Measurements from ENCODE around the gene BBC3.
A peak's percentile ranks its signal among the peaks of the same experiment; 100 is the strongest.
"Not testable (repeated sequence)": the region's sequence is repeated elsewhere in the genome, so short reads cannot be mapped to it uniquely, and the experiment has no call there.

Gene BBC3

DNA sequence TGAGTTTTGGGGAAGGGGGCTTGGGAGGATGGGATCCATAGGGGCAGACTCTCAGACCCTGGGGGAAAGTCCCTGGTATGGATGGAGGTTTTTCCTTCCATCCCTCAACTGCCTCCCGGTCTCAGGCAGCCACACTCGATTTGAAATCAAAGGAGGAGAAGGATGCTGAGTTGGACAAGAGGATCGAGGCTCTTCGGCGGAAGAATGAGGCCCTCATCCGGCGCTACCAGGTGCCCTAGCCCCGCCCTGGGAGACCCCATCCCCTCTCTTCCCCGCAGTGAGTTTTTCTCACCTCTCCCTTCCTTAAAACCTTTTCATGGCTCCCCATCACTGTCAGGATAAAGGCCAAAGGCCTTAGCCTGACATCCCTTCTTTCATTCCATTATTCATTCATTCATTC, 27.4 kb upstream of the BBC3 start:
- DNase-seq (ENCODE audit: low read depth in 2 of 2), result no peak

DNA sequence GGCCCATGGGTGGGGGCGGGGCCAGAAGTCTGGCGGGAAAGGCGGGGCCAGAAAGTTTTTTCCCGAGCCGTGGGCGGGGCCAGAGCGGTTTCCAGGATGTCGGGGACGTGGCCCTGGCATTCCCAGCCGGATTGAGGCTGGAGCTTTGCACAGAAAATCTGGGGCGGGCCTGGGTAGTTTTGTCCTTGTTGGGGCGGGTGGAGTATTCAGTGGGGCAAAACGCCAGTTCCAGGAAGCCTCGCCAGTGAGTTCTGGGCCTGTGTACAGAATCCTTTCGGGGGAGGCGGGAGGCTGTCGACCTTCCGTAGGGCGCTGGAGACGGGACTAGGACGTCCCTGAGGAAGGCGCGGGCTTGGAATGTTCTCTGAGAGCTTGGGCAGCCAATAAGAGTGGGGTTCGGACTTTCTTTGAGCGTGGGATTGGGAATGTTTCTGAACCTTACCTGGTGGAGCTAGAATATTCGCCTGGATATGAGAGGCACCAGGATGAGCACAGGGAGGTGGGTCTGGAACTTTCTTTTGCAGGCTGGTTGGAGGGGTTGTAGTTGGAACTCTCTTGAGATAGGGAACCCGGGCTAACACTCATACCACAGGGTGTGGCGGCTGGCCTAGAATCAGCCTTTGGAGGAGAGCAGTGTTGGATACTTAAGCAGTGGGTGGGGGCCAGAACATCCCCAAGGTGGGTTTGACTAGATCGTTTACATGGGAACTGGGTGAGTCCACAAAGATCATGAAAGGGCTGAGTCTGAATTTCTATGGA, 26.6 kb upstream of the BBC3 start:
- no peak for DNase-seq (ENCODE audit: low read depth in 2 of 2)

DNA sequence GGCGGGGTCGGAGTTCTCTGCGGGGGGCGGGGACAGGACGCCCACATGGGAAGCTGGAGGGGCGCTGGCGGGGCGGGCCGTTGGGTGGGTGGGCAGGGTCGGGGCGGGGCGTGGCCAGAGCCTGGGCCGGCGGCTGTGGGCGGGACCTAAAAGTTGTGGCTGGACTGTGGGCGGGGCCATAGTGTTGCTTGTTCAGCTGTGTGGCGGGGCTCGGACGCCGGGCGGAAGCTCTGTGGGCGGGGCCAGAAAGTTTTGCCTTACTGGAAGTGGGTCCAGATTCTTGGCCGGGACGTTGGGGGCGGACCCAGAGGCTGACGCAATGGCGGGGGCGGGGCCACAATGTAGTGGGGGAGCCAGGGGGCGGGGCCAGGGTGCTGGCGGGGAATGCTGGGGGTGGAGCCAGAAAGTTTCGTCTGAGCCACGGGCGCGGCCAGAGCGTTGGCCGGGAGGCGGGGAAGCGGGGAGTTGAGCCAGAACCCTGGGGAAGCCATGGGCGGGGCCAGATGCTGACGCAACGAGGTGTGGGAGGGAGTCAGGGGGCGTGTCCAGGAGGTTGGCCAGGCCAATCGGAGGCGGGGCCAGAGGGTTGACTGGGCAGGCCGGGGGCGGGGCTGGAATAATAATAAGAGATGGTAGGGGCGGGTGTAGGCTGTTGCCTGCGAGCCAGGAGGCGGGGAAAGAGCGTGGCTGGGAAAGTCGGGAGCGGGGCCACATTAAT, 25.9 kb upstream of the BBC3 start:
- peak; percentile 98 to 99 for DNase-seq (ENCODE audit: low read depth in 2 of 2)

DNA sequence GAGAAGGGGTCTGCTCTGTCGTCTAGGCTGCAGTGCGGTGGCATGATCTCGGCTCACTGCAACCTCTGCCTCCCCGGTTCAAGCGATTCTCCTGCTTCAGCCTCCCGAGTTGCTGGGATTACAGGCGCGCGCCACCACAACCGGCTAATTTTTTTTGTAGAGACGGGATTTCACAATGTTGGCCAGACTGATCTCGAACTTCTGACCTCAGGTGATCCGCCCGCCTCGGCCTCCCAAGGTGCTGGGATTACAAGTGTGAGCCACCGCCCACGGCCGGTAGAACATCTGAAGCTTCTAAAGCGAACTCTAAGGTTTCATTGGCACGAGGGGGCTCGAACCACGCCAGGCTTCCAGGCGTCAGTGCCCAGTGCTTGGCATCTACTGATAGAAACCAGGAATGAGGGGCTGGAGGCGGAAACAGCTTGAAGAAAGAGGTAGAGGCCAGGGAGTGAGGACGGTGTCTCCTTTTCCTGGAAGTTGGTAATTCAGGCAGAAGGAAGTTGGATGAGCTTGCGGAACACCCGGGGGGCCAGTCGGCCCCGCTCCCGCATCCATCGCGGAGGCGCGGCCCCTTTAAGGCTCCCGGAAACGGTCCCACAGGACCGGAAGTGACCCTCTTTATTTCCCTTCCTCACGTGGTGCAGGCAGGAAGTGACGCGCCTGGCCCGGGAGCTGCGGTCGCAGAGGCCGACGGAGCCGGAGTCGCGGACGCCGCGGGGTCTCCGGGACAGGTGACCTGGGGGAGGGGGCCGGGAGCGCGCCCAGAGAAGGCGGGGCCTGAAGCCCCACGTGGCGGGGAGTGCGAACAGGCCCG, 25.1 kb upstream of the BBC3 start, which contains the start of gene CCDC9:
Gene CCDC9, plus strand, starts transcription at position 647 of the 814 bp plus-strand sequence. CDS start 1,876 bp downstream, outside the sequence.
- peak; percentile 71 to 85 for DNase-seq (ENCODE audit: low read depth in 2 of 2)

DNA sequence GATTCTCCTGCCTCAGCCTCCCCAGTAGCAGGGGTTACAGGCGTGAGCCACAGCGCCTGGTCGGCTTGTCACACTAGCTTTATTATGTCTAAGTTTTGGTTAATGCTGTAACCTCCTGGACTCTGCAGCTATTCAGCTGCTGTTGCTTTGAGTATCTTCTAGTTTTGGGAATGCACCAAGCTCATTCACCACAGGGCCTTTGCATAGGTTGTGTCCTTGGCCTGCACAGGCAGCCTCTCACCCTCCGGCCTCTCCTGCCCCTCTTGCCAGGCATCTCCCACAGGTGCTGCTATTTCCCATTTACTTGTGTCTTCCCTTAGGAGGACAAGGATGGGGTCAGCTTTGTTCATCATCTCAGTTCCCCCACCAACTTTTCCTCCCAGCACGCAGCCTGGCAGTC, 23.0 kb upstream of the BBC3 start:
- no peak for DNase-seq (ENCODE audit: low read depth in 2 of 2)

DNA sequence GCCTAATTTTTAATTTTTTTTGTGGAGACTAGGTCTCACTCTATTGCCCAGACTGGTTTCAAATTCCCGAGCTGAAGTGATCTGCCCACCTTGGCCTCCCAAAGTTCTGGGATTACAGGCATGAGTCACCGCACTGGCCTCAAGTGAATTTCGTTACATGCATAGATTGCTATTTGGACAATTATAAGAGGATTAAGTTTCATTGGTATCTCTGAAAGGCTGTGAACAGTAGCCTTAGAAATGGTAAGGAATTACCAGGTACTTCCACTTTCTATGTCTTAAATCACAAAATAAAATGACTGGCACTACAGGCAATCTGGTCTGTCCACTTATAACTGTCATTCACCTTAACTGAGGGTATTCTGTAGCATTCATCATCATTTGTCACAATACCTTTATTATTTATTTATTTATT, 22.5 kb upstream of the BBC3 start:
- no peak for DNase-seq (ENCODE audit: low read depth in 2 of 2)

DNA sequence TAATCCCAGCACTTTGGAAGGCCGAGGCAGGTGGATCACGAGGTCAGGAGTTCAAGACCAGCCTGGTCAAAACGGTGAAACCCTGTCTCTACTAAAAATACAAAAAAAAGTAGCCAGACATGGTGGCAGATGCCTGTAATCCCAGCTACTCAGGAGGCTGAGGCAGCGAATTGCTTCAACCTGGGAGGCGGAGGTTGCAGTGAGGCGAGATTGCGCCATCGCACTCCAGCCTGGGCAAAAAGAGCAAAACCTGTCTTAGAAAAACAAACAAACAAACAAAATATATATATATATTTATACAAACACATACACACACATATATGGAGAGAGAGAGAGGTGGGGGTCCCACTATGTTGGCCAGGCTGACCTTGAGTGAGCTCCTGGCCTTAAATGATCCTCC, 22.0 kb upstream of the BBC3 start:
- not testable (repeated sequence) for DNase-seq (ENCODE audit: low read depth in 2 of 2)

DNA sequence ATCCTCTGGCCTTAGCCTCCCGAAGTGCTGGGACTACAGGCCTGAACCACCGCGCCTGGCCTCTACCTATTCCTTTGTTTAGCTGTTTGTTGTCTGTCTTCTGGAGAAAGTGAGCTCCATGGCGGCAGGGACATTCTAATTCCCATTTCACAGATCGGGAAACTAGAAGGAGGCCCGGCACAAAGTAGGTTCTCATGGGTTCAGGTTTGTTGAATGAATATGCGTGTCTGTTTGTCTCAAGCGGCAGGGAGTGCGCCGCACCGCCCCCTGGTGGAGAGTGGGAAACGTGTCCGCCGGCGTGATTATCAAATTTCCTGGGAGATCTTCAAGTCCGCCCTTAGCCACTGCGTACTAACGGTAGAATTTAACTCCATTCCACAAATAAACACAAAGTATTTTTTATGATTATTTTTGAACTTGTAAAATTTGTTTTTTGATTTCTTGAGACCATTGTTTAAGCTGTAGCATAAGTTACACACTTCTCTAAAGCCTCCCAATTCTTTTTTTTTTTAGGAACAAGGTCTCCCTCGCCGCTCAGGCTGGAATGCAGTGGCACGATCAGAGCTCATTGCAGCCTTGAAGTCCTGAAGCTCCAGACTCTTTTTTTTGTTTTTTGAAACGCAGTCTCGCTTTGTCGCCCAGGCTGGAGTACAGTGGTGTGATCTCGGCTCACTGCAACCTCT, 16.4 kb upstream of the BBC3 start:
- DNase-seq (ENCODE audit: low read depth in 2 of 2), result peak; percentile 47 to 69

DNA sequence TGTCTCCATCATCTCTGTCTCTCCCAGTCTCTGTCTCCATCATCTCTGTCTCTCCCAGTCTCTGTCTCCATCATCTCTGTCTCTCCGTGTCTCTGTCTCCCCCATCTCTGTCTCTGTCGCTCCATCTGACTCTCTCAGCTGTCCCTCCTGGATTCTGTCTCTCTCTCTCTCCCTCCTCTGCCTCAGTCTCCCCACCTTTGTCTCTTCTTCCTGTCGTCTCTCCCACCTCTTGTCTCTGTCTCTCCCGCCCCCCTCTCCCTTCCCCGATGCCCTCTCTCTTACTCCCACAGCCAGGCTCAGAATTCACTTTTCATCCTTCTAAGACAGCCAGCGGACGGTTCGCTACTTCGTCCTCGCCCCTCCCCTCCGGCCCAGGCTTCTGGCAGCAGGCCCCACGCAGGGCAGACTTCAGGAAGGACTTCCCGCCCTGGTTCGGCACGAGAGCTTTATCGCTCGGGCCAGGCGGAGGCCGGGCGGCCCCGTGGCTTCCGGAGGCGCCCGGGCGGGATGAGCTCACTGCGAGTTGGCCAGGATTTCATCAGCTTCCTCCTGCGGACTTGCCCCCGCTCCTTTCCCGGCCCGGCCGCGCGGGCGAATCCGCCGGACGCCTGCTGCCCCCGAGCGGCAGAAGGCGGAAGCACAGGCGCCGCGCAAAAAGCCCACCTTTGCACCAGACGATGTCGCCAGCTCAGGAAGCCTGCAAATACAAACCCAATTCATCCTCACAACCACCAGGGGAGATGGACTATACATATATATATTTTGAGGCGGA, 13.0 kb upstream of the BBC3 start:
- DNase-seq (ENCODE audit: low read depth in 2 of 2), result peak; percentile 76 to 83

DNA sequence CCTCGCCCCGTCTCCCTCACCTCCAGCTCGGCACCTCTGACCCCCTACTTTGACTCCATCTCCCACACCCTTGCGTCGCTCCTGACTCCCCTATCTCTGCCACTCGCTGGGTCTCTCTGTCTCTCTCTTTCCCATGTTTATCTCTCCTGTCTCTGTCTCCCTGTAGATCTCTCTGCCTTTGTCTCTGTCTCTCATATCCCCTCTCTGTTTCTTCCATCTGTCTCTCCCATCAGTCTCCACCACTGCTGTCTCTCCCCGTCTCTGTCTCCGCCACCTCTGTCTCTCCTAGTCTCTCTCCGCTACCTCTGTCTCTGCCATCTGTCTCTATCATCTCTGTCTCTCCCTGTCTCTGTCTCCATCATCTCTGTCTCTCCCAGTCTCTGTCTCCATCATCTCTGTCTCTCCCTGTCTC, 12.4 kb upstream of the BBC3 start:
- DNase-seq (ENCODE audit: low read depth in 2 of 2), result no peak

DNA sequence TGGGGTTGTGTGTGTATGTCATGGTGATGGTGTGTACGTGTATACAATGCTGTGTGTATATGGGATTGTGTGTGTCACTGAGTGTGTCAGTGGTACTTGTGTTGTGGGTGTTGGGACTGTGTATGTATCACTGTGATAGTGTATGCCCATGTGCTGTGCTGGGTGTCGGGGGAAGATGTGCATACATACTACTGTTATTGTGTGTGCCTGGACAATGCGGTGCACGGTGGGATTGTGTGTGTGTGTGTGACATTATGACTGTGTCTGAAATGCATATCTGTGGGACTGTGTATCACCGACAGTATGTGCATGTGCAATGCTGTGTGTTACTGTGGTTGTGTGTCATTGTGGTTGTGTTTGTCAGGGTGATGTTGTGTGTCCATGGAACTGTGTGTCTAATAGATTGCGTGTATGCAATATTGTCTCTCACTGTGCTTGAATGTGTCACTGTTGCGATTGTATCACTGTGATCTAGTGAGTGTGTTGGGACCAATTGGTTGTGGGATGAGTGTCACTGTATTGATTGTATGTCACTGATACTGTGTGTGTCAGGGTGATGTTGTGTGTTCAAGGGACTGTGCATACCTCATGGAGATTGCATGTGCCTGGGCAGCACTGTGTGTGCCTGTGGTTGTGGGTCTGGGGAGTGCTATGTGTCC, 11.0 kb upstream of the BBC3 start:
- DNase-seq (ENCODE audit: low read depth in 2 of 2), result no peak

DNA sequence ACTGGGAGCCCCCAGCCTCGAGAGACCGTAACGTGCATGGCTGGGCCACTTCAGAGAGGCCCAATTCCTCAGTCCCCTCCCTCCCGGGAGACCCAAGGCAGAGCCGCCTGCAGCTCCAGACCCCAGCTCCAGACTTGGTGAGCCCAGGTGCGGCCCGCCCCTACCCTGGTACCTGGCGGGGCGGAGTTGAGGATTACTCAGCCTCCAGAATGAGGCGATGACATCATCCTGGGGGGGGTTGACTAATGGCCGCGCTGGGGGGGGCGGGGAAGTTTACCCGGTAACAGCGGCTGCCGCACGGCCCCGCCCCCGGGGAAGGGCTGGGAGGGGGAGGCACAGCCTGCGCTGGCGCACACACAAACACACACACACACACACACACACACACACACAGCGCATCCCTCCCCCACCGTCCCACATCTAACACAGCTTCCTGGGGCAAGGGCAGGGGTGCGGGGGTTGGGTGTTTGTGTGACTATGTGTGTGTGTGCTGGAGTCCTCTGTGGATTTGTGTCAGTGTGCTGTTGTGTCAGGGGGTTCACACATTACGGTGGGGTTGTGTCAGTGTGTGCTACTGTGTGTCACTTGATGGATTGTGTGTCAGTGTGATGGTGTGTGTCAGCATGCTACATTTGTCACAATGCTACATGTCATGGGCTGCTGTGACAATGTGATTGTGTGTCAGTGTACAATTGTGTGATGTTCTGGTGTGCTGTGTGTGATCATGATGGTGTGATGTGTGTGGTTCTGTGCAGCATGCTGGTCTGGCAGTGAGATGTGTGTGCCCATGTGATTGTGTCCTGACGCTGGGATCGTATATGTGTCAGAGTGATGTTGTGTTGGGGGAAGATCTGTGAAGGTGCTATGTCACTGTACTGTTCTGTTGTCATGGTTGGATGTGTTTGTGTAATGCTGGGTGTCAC, 10.3 kb upstream of the BBC3 start:
- peak; percentile 61 to 72 for DNase-seq (ENCODE audit: low read depth in 2 of 2)

DNA sequence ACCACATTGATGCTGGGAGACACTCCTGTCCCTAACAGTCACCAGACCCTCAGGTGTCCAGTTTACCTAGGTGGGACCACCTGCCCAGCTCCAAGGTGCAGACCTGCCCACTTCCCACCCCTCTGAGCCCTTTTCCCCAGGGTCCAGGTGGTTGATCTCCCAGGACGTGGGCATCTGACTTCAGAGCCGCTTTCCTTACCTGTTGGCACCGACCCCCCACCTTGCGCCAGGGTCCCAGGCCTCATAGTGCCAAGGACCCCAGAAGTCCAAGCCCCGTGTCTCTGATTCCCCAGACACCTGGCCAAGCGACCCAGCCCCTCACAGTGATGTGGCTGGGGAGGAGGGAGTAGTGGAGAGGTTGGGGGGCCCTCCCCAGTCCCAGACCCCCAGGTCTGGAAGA, 9.6 kb upstream of the BBC3 start:
- no peak for DNase-seq (ENCODE audit: low read depth in 2 of 2)

DNA sequence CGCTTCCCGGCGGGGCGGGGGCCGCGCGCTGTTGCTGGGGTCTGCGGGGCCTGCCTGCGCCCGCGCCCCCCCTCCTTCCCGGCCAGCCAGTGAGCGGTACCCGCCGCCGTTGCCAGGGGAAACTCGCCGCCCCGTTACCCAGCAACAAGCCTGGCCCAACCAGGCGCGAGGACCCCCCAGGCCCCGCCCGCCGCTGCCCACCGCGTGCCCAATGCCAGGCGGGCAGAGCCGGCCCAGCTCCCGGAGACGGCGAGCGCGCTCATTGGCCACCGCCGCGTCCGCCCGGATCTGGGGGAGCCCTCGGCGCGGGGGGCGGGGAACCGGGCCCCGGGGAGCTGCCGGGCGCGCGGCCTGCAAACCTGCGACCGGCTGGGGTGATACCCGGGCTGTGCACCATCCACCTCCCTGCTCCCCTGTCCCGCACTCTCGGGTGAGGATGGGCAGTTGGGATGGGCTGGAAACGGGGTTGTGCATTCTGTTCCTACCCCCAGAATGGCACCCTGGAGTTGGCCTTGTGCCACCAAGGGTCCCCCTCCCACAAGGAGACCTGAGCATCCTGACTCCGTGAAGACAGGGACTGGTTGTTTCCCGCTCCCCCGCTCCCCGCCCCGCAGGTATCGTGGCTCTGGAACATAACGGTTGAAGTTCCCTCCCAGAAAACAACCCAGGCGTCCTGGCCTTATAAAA, 8.8 kb upstream of the BBC3 start:
- DNase-seq (ENCODE audit: low read depth in 2 of 2), result peak in 1 of 2 donors; percentile 40

DNA sequence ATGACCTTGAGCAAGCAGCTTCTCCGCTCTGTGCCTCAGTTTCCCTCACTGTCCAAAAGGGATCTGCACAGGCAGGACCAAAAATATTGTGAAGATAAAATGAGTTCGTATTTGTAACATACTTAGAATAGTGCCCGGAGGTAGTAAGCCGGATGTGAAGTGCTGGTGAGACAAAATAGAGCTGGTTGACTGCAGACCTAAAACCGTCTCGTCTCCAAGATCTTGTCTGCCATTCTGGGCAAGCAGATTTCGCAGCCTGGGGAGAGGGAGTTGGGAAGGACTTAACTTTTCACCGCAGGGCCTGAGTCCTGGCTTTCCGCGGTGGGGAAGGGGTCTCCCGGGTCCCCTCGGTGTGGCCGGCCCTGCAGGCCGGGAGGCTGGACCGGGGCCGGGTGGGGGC, 8.2 kb upstream of the BBC3 start:
- no peak for DNase-seq (ENCODE audit: low read depth in 2 of 2)

DNA sequence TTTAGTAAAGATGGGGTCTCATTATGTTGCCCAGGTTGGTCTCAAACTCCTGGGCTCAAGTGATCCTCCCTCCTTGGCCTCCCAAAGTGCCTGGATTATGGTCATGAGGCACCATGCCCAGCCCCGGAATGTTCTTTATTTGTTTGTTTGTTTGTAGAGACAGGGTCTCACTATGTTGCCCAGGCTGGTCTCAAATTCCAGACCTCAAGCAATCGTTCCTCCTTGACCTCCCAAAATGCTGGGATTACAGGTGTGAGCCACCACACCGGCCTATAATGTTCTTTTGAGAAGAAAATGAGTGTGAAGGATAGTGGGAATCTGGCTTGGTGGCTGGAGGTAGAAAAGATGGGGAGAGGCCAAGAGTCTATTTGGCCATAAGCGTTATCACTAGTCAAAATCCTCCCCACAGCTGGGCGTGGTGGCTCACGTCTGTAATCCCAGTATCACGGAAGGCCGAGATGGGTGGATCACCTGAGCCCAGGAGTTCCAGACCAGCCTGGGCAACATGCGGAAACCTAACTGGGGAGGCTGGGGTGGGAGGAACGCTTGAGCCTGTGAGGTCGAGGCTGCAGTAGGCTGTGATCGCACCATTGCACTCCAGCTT, 5.2 kb upstream of the BBC3 start:
- no peak for DNase-seq (ENCODE audit: low read depth in 2 of 2)

DNA sequence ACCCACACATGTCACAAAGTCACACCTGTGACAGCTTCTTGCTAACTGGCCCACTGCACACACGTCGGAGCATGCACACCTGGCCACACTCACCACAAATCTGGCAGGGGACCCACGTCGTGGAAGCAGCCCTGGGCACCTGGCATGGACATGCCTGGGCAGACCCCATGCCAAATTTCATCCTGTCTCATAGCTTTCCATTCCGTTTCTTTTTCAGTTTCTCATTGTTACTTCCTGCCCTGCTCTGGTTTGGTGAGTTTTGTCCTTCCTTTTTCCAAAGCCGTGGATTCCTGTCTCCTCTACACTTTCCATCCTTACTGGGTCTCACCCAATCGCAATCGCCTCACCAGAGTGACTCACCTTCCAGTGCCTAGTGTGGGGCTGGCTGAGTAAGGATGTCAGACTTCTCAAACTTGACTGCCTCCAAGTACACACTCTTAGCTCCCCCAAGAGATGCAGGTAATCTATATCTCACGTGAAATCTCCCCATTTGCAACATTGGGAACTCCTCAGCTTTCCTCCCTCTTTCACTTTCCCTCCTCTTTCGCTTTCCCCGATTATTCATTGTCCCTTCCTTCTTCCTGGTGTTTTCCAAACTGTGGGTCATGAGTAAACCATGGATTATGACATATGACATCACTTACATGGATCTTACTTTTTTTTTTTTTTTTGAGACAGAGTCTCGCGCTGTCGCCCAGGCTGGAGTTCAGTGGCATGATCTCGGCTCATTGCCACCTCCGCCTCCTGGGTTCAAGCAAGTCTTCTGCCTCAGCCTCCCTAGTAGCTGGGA, 1.6 kb upstream of the BBC3 start:
- no peak for DNase-seq (ENCODE audit: low read depth in 2 of 2)

Measured in stimulated activated CD8-positive, alpha-beta memory T cell treated with anti-CD3 and anti-CD28 coated beads, Interleukin-7, amount 100 ng/mL, for 1 hour (primary cell).